ENCODE measurements around the gene LRRFIP1.

- TF ChIP-seq POLR2AphosphoS5 (IDR thresholded peaks at IDR 0.05; ENCODE audit: low read depth, low read length) (no peak), REST (IDR thresholded peaks at IDR 0.05; ENCODE audit: insufficient read depth in 1 of 2, low read depth in 2 of 2, low read length in 2 of 2) (no peak)
Measured at GRCh38 chr2:237597196-237598145, 29.9 kb upstream of the LRRFIP1 start.
